ENCODE measurements around the gene INO80E.
"Not testable (repeated sequence)": the region's sequence is repeated elsewhere in the genome, so short reads cannot be mapped to it uniquely, and the experiment has no call there.

The INO80E gene

DNA sequence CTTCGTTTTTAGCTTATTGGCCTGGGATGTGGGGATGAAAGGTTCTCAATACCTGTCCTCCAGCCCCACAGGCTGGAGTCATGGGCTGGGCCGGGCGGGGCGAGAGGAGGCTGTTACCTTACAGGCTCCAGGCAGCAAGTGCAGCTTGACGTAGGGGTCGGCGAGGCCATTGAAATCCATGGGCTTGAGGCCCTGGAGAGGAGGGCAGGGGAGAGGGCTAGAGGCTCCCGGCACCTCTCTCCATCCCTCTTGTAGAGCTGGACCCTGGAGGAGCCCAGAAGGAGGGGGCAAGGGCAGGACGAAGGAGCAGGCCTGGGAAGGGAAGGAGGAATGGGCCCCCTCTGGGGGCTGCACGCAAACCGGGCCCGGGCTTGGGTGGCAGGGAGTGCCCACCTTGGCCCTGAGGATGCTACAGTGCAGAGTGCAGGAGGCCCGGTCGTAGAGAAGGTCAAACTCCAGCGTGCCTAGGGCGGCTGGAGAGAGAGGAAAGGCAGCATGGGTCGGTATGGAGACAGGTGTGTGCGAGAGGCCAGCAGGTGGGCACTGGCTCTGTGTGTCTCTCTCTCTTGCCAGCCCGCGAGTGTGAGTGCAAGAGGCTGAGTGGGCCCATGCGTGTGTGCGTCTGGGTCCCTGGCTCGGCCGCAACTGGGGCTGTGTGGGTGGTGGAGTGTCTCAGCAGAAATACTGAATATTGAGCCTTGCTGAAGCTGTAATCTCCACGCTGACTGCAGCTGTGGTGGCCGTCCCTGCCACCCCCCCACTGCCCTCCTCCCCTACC is 13.2 kb downstream of the INO80E start:
- FAIRE-seq, result no peak

DNA sequence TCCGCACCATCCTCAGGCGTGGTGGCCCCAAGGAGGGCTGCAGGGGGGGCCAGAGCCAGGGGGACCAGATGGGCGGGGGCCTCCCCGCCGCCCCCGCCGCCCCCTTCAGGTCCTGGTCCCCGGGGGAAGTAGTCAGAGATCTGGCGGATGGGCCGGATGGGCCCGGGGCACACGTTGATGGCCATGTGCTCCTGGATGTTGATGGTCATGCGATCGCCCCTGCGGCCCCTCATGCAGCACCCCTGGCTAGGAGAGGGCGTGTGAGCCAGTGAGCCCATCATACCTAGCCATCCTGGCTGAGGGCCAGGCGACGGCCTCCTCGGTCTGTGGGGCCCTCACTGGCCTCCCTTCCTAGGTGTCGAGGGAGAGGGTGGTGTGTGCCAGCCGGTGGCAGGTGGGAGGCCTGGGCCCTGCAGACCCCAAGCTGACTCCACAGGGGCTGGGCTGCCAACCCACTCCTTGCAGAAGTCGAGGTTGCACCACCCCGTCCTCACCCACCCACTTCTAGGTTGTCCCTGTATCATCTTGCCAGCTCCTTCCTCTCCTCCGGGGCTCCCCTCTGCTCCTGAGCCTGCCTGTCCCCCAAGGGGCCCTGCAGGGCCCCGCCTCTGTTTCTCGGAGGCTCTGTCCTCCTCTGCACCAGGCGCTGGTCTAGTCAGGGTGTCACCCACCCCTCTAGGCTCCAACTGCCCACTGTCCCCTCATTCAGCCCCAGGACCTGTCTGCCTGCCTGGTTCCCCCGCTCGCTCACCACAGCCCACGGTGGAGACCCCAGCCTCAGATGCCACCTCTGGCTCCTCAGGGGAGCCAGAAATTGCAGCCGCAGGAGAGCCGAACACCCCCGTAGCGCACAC is 14.2 kb downstream of the INO80E start:
- FAIRE-seq, result no peak
- DNase-seq (ENCODE audit: insufficient read length, low spot score), result no peak

More for the DNA sequence above, 13.2 kb downstream of the INO80E start:
- DNase-seq (ENCODE audit: insufficient read length, low spot score), result no peak

DNA sequence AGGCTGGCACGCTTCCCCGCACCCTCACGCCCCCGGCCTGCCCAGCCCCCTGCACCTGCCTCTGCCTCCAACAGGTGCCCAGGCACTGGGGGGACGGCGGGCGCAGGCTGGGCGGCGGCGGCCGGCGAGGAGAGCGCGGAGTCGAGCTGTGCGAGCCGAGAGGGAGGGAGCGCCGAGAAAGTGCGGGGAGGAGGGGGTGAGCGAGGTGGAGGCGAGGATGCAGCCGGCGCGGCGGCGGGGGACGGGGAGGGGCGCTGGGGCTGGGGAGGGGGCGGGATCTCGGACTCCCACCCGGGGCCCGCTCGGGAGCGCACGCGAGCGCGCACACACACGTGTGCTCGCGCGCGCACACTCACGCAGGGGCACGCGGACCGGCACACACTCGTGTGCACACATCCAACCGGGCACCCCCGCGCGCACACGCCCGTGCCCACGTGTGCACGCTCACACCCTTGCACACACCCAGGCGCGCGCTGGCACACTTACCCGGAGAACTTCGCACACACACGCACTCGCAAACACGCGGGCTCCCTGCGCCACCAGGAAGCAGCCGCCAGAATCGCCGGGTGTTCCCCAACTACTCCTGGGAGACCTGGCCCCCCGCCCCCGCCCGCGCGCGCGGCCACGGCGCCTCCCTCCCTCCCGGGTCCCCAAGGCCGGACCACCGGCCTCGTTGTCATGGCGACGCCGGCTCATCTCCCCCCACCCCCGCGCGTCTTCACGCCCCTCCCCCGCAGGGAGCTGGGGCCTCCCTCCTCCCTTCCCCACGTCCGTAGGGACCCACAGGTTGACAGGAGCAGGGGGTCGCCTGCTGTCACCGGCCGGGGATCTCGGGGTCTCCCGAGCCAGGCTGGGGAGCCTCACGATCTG is 15.0 kb downstream of the INO80E start, which contains the start of gene DOC2A:
Gene DOC2A, minus strand, starts transcription at position 184 of the 870 bp plus-strand sequence. CDS start 805 bp downstream, outside the sequence.
- peak; percentile 59 for FAIRE-seq
- no peak for DNase-seq (ENCODE audit: insufficient read length, low spot score)

DNA sequence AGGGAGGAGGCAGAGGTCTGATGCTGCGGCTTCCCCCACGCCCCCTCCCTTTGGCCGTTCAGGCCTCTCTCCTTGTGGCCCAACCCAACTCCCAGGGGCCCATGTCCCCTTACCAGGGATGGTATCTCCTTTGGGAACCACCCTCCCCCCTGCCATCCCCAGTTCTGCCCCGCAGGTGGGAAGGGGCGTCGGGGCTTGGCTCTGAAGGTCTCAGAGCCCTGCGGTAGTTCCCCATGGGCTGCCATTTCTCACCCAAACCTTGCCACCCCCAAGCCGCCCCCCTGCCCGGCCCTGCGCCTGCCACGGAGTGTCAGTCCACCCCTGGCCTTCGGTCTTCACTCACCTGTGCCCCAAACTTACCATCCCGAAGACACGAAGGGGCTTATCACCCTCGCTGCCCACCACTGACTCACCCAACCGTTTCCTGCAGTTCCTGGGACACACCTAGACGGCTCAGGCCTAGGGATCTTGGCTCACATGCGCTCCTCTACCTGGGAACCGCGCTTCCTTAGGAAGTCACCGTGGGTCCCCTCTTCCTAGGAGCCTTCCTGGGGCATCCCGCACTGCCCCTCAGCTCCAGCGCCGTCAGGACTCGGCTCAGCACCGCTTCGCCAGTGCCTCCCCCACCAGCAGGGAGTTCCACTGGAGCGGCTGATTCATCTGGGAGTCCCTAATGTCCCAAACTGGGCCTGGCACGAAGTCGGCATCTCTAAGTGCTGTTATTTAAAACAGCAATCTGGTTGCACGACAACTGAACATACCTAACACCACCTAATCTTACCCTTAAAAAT is 15.9 kb downstream of the INO80E start:
- FAIRE-seq (no peak), DNase-seq (ENCODE audit: insufficient read length, low spot score) (no peak)

DNA sequence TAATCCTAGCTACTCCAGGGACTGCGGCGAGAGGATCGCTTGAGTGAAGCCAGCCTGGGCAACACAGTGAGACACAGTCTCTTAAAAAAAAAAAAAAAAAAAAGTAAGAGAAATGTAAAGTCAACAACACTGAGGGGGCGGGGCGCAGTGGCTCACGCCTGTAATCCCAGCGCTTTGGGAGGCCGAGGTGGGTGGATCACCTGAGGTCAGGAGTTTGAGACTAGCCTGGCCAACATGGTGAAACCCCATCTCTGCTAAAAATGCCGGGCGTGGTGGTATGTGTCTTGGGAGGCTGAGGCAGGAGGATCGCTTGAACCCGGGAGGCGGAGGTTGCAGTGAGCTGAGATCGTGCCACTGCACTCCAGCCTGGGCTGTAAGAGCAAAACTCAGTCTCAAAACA is 16.6 kb downstream of the INO80E start:
- not testable (repeated sequence) for FAIRE-seq

DNA sequence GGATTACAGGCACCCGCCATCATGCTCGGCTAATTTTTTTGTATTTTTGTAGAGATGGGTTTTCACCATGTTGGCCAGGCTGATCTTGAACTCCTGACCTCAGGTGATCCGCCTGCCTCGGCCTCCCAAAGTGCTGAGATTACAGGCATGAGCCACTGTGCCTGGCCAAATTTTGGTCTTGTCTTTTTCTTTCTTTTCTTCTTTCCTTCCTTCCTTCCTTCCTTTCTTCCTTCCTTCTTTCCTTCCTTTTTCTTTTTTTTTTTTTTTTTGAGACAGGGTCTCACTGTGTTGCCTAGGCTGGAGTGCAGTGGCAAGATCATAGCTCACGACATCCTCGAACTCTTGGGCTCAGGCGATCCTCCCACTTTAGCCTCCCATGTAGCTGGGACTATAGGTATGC is 19.4 kb downstream of the INO80E start:
- not testable (repeated sequence) for DNase-seq (ENCODE audit: insufficient read length, low spot score); FAIRE-seq

More for the DNA sequence above, 16.6 kb downstream of the INO80E start:
- not testable (repeated sequence) for DNase-seq (ENCODE audit: insufficient read length, low spot score)

DNA sequence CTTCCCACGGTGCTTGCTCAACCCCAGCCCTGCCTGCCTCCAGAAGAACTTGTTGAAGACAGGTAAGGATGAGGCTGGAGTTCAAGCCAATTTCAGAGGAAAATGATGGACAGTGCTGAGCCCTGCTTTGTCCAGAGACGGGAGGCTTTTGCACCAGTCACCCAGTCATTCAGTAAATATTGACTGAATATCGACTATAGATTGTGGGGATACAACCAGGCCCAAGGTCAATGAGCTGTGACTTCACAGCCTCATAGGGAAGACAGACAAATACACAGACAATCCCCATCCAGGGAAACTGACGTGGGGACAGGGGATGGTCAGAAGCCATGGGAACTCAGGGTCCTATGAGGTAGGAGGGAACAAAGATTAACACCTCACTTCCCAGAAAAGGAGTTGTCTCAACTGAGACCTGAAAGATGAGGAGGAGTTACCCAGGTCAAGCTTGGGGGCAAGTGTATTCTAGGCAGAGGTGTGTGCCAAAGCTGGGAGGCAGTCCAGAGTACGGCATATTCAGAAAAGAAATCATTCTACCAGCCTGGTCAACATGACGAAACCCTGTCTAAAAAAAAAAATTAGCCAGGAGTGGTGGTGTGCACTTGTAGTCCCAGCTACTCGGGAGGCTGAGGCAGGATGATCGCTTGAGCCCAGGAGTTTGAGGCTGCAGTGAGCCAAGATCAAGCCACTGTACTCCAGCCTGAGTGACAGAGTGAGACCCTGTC is 20.7 kb downstream of the INO80E start:
- no peak for FAIRE-seq
- DNase-seq (ENCODE audit: insufficient read length, low spot score), result no peak

DNA sequence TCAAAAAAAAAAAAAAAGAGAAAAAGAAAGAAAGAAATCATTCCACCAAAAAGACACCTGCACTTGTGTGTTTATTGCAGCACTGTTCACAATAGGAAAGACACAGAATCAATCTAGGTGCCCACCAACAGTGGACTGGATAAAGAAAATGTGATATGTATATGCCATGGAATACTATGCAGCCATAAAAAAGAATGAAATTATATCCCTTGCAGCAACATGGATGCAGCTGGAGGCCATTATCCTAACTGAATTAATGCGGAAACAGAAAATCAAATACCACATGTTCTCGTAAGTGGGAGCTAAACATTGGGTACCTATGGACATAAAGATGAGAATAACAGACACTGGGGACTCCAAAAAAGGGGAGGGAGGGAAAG is 21.2 kb downstream of the INO80E start:
- DNase-seq (ENCODE audit: insufficient read length, low spot score) (no peak), FAIRE-seq (no peak)

DNA sequence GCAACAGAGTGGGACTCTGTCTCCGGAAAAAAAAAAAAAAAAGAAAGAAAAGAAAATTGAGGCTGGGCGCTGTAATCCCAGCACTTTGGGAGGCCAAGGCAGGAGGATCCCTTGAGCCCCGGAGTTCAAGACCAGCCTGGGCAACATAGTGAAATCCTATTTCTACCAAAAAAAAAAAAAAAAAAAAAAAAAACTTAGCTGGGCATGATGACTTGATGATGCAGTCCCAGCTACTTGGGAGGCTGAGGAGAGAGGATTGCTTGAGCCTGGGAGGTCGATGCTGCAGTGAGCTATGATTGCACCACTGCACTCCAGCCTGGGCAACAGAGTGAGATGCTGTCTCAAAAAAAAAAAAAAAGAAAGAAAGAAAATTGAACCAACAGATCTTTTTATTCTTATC is 21.9 kb downstream of the INO80E start:
- not testable (repeated sequence) for FAIRE-seq; DNase-seq (ENCODE audit: insufficient read length, low spot score)

DNA sequence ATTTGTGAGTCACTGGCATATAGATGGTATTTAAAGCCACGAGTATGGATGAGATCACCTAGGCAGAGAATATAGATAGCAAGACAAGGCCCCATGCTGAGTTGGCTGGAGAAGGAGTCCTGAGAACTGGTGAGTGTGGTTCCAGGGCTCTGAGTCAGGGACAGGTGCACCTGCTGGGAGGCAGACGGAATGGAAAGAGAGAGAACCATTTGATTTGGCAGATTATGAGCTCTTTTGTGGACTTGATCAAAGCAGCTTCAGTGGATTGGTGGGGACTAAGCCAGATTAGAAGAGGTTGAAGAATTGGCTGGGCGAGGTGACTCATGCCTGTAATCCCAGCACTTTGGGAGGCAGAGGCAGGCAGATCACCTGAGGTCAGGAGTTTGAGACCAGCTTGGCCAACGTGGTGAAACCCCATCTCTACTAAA is 22.7 kb downstream of the INO80E start:
- DNase-seq (ENCODE audit: insufficient read length, low spot score) (no peak), FAIRE-seq (no peak)

DNA sequence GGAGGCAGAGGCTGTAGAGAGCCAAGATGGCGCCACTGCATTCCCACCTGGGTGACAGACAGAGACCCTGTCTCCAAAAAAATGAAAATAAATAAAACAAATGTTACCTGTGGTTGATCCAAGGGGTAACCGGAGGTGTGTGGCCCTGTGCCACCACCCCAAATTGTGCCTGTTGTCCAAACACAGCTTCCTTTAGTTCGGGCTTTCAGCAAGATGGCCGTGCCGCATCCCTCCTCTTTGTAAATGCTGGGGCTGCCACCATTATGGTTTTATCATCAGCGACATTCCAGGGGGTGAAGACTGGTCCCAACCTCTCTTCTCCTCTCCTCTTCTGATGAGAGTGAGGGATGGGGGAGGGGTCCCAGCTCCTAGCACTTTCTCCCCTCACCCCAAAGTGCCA is 26.8 kb downstream of the INO80E start, which contains the start of gene C16orf92:
Gene C16orf92, plus strand, starts transcription at position 312 of the 400 bp plus-strand sequence. CDS start 143 bp downstream, outside the sequence.
- DNase-seq (ENCODE audit: insufficient read length, low spot score), result no peak
- FAIRE-seq, result no peak

DNA sequence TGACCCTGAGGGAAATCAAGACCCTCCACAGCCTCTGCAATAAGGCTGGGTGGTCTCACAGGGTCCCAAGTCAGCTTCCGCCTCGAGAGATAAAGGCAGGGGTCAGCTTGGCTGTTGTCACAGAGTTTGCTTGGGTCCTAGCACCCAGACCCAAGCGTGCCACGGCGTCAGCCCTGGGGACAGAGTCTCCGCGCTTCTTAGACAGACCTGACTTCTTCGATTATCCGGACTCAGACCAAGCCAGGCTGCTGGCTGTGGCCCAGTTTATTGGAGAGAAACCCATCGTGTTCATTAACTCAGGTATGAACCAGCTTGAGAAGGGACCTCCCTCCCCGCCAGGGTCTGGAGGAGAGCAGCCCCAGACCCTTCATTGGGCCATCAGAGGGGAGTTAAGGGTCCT is 27.5 kb downstream of the INO80E start:
- DNase-seq (ENCODE audit: insufficient read length, low spot score) (no peak), FAIRE-seq (no peak)

DNA sequence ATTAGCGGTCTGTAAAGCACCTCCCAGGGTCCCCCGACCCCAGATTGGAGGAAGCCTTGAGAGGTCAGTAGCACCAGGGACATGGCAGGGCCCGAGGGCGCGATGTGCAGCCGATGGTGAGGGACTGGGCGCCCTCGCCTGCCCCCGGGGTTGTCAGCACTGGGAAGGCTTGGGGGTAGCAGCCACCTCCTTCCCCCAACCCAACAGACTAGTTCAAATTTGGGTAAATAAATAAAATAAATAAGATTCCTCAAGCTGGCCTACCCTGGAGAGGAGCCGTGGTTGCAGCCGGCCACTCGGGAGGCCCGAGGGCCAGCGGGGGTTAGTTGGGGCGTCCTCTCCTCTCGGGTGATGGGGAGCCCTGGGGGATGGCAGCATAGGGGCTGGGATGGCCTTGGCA is 28.4 kb downstream of the INO80E start:
- FAIRE-seq (no peak), DNase-seq (ENCODE audit: insufficient read length, low spot score) (no peak)

DNA sequence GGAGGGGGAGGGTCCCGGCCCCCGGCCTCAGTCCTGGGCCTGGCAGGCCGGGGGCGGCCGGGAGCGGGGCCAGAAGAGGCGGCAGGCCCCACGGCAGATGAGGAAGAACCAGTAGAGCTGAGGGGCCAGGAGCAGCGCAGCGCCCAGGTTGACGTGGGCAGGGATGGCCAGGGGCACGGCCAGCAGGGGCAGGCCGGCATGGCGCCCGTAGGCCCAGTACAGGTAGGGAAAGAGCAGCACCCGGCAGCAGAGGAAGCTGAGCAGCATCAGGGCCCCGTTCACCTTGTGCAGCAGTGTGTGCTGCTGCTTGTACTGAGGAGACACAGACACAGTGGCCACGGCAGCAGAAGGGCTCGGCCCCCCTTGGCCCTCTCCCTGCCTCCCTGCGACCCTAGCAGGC is 29.1 kb downstream of the INO80E start:
- DNase-seq (ENCODE audit: insufficient read length, low spot score), result no peak
- FAIRE-seq, result no peak

DNA sequence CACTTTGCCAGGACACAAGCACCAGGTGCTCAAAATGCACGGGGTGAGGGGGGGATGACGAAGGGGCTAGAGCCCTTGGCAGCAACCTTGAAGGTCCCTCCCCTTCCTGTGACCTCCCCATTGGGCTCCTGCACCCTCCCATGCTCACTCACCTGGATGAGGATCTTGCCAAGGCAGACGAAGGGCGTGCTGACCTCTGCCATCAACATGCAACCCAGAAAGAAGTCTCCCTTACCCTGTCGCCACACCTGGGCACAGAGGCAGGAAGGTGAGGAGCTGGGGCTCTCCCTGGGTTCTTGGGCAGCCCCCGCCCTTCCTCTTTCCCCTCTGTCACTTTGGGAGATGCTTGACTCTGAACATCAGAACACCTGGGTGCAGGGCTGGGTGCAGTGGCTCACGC is 29.5 kb downstream of the INO80E start:
- FAIRE-seq (no peak), DNase-seq (ENCODE audit: insufficient read length, low spot score) (no peak)

DNA sequence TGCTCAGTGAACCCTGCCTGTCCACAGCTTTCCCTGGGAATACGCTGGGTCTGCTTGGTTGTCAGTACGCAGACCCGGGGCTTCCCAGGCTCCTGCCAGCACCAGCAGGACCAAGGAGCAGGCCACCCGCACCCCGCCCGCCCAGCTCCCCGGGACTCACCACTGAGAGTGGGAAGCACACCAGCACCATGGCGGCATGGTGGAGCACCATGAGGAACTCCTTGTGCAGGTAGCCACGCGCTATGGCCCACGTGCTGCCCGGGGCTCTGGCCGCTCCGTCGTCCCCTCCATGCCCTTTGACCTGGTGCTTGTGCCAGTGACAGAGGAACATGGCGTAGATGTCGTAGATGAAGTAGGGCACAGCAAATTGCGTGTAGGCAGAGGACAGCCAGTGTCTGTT is 30.4 kb downstream of the INO80E start:
- FAIRE-seq (no peak), DNase-seq (ENCODE audit: insufficient read length, low spot score) (no peak)

DNA sequence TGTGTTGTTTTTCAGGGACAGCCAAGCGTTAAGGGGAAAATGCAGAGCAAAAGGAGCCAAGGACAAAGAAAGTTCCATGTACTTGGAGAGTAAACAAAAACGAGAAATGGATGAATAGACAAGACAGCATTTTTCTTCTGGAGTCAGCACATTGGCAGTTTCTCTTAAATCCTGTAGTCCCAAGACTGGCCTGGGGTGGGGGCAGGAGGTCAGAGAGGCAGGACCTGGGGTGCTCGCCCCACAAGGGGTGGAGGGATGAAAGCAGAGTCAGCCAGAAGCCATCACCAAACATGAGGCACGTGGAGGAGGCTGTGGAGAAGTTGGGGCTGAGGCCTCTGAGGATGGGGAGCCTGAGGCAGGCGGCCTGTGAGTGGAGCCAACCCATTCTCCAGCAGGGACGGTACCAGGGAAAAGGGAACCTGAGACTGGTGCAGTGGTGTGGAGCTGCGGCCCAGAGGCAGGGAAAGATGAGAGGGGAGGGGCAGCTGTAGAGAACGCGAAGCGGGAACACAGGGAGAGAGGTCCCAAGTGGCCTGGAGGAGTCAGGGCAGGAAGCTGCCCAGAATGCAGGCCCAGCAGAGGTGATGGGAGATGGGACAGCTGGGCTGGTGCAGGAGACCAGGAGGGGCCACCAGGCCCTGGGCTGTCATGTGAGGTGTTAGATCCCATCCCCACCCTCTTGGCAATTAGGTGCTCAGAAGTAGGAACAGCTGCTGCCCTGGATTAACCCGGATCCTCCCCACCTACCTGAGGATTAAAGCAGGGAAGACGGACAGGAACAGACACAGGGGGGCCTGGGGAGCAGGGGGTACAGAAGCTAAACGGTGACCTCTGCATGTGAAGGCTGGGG is 31.8 kb downstream of the INO80E start:
- DNase-seq (ENCODE audit: insufficient read length, low spot score), result no peak
- no peak for FAIRE-seq

DNA sequence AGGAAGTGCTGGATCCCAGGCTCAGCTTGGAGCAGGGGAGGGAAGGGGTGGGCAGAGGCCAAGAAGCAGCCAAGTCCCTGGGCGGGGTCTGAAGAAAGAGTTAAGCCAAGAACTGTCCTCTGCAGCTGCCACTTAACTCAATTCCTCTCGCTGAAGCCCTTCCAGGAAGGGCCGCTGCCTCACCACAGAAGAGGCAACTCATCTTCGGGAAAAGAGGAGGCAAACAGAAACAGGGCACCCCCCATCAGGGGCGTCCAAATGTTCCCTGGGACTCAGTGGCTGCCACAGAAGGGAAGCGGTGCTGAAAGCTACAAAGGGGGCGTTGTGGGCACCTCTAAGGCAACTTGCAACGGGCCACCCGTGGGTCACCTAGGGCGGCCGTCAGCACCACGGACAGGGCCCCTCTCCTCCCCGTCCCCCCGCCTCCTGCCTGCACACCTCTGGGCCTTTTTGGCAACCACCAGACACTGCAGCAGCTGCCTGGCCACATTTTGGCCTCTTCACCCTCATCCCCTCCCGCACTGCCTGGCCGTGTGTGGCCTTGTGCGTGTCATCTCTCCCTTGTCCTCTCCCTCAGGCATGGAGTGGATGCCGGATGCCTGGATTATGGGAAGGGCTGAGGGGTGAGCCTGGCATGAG is 32.5 kb downstream of the INO80E start:
- DNase-seq (ENCODE audit: insufficient read length, low spot score) (no peak), FAIRE-seq (no peak)
